GM18499 (cell line): ENCODE results near the gene B3GNT5.

Experiments
- ATAC-seq: cut with Tn5 transposase; IDR thresholded peaks from one replicate; pipeline ENCODE4 v1.9.1; 2021; ENCODE audit warnings: moderate number of reproducible peaks; ENCODE audit not compliant: insufficient read depth, unreplicated experiment

B3GNT5 gene

DNA sequence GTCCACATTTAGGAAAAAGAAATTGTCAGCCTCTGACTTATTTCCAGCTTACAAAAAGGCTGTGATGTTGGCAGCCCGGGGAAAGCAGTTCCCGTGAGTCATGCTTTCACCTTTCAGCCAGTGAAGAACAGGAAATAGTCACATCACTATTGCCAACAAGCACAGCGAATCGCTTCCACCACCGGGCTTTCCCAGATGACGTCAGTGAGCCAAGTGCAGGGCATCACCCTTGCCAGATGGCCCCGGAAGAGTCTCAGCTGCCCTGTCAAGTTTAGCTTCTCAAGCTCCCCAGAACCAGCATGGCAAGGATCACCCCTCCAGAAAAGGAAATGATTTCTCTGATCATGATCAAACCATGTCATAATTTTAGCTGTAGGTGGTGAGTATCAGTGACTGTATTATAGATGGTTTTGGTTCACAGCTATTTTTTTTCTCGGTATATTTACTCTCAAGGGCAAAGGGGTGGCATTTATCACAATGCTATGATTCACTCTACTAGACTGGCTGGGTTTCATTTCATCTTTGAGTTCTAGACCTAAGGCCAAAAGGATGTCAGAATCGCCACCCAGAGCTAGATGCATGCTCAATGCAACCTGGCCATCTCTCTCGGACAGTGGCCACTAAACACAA is 32.9 kb downstream of the B3GNT5 start:
- ATAC-seq, result peak; percentile 89

GRCh38 chr3:183287301-183287971 is 34.4 kb downstream of the B3GNT5 start:
- no peak for ATAC-seq

DNA sequence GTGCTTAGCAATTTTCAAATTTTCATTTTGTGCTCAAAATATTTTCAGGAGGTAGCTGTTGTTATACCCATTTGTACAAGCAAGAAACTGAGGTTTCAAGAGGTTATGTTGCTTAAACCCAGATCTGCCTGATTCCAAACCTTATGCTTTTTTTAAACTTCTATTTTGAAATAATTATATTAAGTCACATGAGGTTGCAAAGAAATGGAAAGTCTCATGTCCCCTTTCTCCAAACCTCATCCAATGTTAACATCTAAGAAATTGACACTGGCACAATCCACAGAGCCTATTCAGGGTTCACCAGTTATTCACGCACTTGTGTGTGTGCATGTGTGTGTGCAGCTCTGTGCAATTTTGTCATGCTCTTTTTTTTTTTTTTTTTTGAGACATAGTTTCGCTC is 35.1 kb downstream of the B3GNT5 start:
- no peak for ATAC-seq

DNA sequence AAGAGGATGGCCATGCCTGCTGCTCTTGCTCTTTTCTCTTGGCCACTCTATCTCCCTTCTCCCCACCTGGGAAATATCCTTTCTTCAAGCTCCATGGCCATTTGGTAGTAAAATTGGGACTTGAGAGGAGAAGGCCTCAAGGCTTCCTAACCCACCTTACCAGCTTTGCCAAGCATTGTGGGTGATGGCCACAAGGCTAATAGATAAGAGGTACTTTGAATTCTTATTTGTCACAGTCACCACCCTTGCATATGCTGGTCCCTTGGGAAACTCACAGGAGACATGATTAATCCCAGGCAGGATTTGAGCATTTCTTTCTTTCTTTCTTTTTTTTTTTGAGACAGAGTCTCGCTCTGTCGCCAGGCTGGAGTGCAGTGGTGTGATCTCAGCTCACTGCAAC is 37.2 kb downstream of the B3GNT5 start:
- no peak for ATAC-seq

DNA sequence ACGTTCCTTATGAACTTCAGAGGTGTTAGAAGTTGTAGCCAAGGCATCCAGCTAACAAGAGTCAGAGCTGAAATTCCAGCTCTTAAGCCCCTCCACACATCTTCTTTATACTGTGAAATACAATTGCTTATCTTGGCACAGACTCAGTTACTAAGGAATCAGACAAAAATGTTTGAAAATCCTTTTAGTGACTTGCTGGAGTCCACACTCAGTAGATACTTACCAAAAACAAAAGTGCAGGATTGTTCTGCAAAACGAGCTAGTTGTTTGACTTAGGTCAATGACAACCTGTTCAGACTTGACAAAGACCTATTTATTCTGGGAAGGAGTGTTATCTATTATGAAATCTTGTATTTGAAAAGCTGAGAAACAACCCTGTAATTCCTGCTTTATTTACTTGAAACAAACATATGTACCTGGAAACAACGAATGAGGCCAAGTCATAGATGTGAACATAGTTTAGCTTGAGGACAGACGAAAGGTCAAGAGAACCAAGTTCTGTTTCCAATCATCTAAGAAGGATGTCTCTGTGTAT is 38.5 kb downstream of the B3GNT5 start:
- no peak for ATAC-seq

DNA sequence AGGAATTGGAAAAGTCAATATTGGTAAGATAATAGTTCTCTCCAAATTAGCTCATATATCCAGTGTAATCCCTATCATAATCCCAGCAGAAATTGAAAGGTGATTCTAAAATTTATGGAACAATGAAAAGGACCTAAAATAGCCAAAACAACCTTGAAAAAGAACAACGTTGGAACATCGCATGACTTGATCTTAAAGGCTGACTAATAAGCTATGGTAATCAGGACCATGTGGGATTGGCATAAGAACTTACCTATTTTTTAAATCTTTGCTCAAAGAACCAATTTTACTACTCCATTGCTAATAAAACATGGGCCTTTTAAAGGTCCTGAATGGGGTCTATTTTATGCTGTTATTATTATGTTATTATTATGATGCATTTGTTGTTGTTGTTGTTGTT is 40.9 kb downstream of the B3GNT5 start:
- ATAC-seq, result no peak

DNA sequence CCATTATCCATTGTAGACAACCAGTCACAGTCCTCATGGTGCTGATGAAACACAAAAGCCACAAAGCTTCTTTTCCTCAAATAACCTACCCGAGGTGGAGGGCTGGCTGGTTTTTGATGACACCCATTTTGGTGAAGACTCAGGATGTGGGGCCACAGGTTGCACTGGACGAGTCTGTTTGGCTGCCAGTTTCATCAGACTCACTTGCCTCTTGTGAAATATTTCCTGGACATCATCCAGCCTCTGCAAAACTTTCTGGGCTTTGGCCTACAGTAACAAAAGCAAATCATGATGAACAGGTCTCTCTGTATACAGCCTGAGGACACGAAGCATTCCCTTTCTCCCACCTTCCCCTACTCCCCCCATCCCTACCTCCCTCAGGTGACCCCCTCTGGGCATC is 42.2 kb downstream of the B3GNT5 start:
- ATAC-seq, result no peak

DNA sequence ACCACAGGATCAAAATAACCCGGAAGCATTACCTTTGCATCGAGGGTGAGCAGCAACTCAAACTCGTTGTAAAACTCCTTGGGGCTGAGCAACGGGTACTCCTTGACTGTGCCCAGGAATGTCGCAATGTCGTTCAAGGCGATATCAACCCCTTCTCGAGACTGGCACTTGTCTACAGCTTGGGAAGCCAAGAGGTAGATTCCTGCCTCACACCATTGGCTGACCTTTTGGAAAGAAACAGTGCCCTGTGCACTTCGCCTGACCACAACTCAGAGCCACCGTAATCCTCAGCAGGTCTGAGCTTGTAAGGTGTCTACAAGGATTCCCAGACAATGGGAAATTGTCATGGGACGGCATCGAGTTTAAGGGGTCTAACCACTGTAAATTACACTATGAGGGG is 43.9 kb downstream of the B3GNT5 start:
- no peak for ATAC-seq

GRCh38 chr3:183298701-183299153 is 45.7 kb downstream of the B3GNT5 start:
- no peak for ATAC-seq

- no peak for ATAC-seq
Measured at GRCh38 chr3:183299976-183300375, 46.9 kb downstream of the B3GNT5 start.

- no peak for ATAC-seq
Measured at GRCh38 chr3:183300996-183301562, 48.0 kb downstream of the B3GNT5 start.

- ATAC-seq, result no peak
Measured at GRCh38 chr3:183301937-183302580, 49.0 kb downstream of the B3GNT5 start.

- no peak for ATAC-seq
Measured at GRCh38 chr3:183303690-183304089, 50.6 kb downstream of the B3GNT5 start.

DNA sequence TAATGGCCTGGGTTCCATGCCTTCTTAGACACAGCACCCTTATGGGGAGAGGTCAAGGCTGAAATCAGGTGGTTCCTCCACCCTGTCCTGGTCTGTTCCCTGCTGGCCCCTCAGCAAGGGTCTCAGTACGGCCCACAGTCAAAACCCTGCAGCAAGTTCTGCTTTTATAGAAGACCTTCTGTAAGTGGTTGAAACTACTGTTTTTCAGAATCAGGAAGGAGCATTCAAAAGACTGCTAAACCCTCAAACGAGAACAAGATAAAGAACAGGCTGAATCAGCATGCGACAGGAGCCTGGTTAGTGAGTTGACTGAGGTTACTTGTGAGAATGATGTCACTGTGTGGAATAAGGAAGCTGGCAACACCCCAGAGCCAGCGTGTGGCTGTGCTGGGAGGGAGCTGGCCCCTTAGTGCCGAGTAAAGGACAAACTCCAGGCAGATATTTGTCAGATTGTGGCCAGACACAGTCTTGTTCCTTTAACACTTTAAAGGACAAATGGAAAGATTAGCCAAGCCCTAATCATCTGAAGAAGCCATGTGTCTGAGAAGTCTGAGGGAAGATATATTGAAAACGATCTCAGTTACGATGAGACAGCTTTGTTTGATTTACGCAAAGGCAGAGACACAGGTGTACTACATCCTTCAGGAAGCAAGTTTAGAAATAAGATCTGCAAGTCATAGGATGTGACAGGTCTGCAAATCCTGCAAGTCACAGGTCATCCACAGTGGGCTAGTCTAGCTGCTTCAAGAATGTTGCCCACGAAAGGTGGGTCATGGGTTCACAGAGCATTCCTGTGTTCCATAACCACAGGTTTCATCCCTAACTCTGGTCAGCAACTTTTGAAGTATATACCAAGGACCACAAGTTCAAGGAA is 54.0 kb downstream of the B3GNT5 start:
- ATAC-seq, result peak; percentile 94

DNA sequence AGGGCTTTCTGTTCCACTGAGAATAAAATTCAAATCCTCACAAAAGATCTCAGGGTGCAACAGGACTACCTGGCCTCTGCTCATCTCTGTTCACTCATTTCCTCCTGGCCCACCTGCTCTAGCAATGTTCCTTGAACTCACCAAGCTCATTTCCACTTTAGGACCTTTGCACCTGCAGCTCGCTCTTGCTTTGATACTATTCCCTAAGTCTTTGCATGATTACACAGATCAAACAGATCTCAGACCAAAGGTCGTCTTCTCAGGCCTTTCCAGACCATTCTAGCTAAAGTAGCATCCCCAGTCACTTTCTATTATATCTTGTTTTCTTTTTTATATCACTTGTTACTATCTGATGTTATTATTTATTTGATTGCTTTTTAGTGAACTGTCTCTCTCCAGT is 54.7 kb downstream of the B3GNT5 start:
- ATAC-seq, result no peak

- no peak for ATAC-seq
Measured at GRCh38 chr3:183308751-183309150, 55.7 kb downstream of the B3GNT5 start.

DNA sequence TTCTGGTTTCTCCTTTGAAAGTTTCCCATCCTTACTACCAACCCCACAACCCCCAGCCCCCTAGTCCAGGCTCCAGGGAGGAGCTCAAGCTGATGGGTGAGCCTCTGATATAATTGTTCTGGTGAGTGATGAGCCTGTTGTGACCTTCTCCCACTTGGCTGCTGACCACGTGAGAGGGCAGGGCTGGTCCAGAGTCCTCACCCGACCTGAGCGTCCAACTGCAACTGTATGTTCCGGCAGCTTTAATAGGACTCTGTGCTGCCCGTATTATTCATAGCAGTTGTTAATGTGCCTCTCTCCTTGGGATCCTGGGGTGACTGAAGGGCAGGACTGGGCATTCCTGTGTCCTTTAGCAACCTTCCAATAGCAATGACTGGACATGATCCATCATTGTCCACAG is 56.2 kb downstream of the B3GNT5 start:
- ATAC-seq, result no peak

GRCh38 chr3:183310936-183311335 is 57.9 kb downstream of the B3GNT5 start:
- ATAC-seq, result no peak

GRCh38 chr3:183312433-183312832 is 59.4 kb downstream of the B3GNT5 start:
- no peak for ATAC-seq

DNA sequence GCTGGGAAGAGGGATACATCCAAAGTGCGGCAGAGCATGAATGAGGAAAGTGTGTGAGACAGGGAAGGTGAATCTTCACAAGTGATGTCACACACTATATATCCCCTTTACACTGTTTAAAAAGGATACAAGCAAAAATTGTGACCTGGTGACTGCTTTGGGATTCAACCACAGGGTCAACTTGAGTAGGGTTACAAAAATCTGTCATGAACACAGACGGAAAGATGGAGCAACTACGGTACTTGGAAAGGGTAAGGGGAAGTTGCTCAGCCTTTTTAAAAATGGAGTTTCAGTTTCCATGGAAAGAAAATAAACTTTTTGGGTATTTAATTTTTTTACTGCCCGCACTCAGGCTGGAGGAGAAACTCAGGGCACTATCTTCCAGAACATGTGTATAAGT is 60.3 kb downstream of the B3GNT5 start:
- no peak for ATAC-seq
